K562 (cell line): ENCODE results near the gene DBNDD2. TPM values are rescaled to one million over a fixed set of nuclear protein-coding genes. Genes with fewer than 3 reads are reported as not detected.
A peak's percentile ranks its signal among the peaks of the same experiment; 100 is the strongest.

Experiments used
- CREB1 ChIP-seq, 2 experiments: sonication (generic) in 1 of 2; formaldehyde crosslinking in 1 of 2; IDR thresholded peaks; 2 replicates each; pipeline versions ENCODE4 v1.6.1 to v1.8.0; 2012 to 2022; ENCODE audit warnings: inconsistent platforms in 1 of 2, mild to moderate bottlenecking in 1 of 2, missing genetic modification reagents in 1 of 2, moderate library complexity in 1 of 2
- GABPA ChIP-seq: fragments of 200-800 bp; sonication (Bioruptor generic); conservative IDR thresholded peaks from 2 replicates; pipeline ENCODE4 v1.6.1; 2016; ENCODE audit warnings: low read depth, missing genetic modification characterization, missing compliant biosample characterization
- GABPB1 ChIP-seq: sonication (generic); formaldehyde crosslinking; IDR thresholded peaks from 2 replicates; pipeline ENCODE4 v1.8.0; 2022; ENCODE audit warnings: mild to moderate bottlenecking, missing genetic modification reagents
- KLF10 ChIP-seq: fragments of 250-450 bp; sonication (Bioruptor Pico); IDR thresholded peaks from 2 replicates; pipeline ENCODE4 v1.6.1; 2021; ENCODE audit warnings: matching md5 sums
- MYC ChIP-seq, 2 experiments: fragments of 250-450 bp in 1 of 2; sonication (Bioruptor Pico) in 1 of 2; IDR thresholded peaks; 2 replicates each; pipeline versions ENCODE4 v1.5.1 to v1.6.1; 2012 to 2021; ENCODE audit warnings: low read depth in 2 of 2, borderline replicate concordance in 1 of 2, improper control_type of control experiment in 1 of 2, low read length in 1 of 2, mild to moderate bottlenecking in 1 of 2, moderate library complexity in 1 of 2
- NR2C1 ChIP-seq, 2 experiments: fragments of 450-650 bp; IDR thresholded peaks; 2 replicates each; pipeline ENCODE4 v1.6.1; 2017; ENCODE audit warnings: mild to moderate bottlenecking in 2 of 2, antibody characterized with exemption in 1 of 2, inconsistent platforms in 1 of 2, missing compliant biosample characterization in 1 of 2, missing genetic modification characterization in 1 of 2
- PML ChIP-seq: IDR thresholded peaks from 2 replicates; pipeline ENCODE4 v1.6.1; 2012; ENCODE audit warnings: low read length, inconsistent platforms
- POLR2G ChIP-seq: fragments of 200-400 bp; formaldehyde crosslinking; IDR thresholded peaks from 2 replicates; pipeline ENCODE4 v1.6.1; 2017; ENCODE audit warnings: low read depth, mild to moderate bottlenecking, antibody characterized with exemption, low read length, moderate library complexity
- SAP30 ChIP-seq: fragments of 200-600 bp; sonication (generic); IDR thresholded peaks from 2 replicates; pipeline ENCODE4 v1.6.1; 2012; ENCODE audit warnings: borderline replicate concordance, low read depth, mild to moderate bottlenecking, moderate library complexity, low read length, control low read depth, inconsistent platforms; ENCODE audit not compliant: insufficient read depth, poor library complexity, severe bottlenecking
- TAF1 ChIP-seq: IDR thresholded peaks from 2 replicates; pipeline ENCODE4 v1.6.1; 2011; ENCODE audit warnings: mild to moderate bottlenecking, low read length, moderate library complexity; ENCODE audit not compliant: insufficient read depth, control insufficient read depth, severe bottlenecking; ENCODE audit errors: extremely low read depth
- TFAP4 ChIP-seq: sonication (generic); formaldehyde crosslinking; IDR thresholded peaks from 2 replicates; pipeline ENCODE4 v1.8.0; 2022; ENCODE audit warnings: missing genetic modification reagents, mild to moderate bottlenecking, moderate library complexity, borderline replicate concordance
- ZBTB11 ChIP-seq, 3 experiments: fragments of 200-800 bp in 1 of 3; fragments of 250-450 bp in 1 of 3; fragments of 450-650 bp in 1 of 3; sonication (Bioruptor Pico) in 1 of 3; sonication (Bioruptor generic) in 1 of 3; formaldehyde crosslinking in 1 of 3; IDR thresholded peaks; 2 replicates each; pipeline versions ENCODE4 v1.6.1 to v1.8.0; 2016 to 2022; ENCODE audit warnings: mild to moderate bottlenecking in 2 of 3, missing genetic modification characterization in 2 of 3, missing compliant biosample characterization in 1 of 3, moderate library complexity in 1 of 3
- ZBTB7A ChIP-seq: IDR thresholded peaks from 2 replicates; pipeline ENCODE4 v1.6.1; 2011; ENCODE audit warnings: low read depth, mild to moderate bottlenecking, low read length, moderate library complexity, borderline replicate concordance; ENCODE audit not compliant: control insufficient read depth
- ZMIZ1 ChIP-seq, 2 experiments: fragments of 150-350 bp in 1 of 2; IDR thresholded peaks; 2 replicates each; pipeline ENCODE4 v1.6.1; 2012 to 2016; ENCODE audit warnings: low read depth in 2 of 2, low read length in 2 of 2, mild to moderate bottlenecking in 1 of 2, moderate library complexity in 1 of 2
- ZNF197 ChIP-seq: fragments of 200-800 bp; sonication (Bioruptor generic); IDR thresholded peaks from 2 replicates; pipeline ENCODE4 v1.6.1; 2016; ENCODE audit warnings: low read depth, missing genetic modification characterization, missing compliant biosample characterization
- polyA plus RNA-seq, 8 experiments: library from polyadenylated mRNA; depleted of rRNA in 4 of 8; stranded (reverse) in 5 of 8; unstranded in 3 of 8; fragments of >200 nt; fragmentation: Nextera tagmentation in 2 of 8; fragmentation: Illumina TruSeq in 1 of 8; extraction: Ambion mirVana in 2 of 8; extraction: Trizol in 1 of 8; gene quantifications; 2 replicates each; pipeline versions ENCODE4 v1.2.1 to v1.2.3, GENCODE V29; 2011 to 2014; ENCODE audit warnings: inconsistent platforms in 1 of 8, missing spikeins in 1 of 8
- total RNA-seq, 7 experiments: library from RNA; depleted of rRNA in 6 of 7; stranded (reverse); fragments of >200 nt in 6 of 7; fragmentation: Illumina TruSeq in 2 of 7; extraction: Trizol in 2 of 7; gene quantifications; 2 replicates each; pipeline versions ENCODE4 v1.2.1 to v1.2.3, GENCODE V29; 2011 to 2021; ENCODE audit warnings: low replicate concordance in 1 of 7

DBNDD2 gene
- total and polyA plus RNA-seq, 9 of the 15 experiments (the other 6 are each of a cell fraction or from before 2014, with no cell fraction given) = 12.8 to 64.0 (median 35.8) TPM

- TF ChIP-seq GABPB1 (CRISPR knock-in tag) (peak; percentile 89), TAF1 (peak; percentile 84), KLF10 (CRISPR knock-in tag) (no peak), MYC (IDR thresholded peaks at IDR 0.05; ENCODE audit: low read depth, low read length) (peak; percentile 86), MYC (CRISPR knock-in tag; IDR thresholded peaks at IDR 0.05; ENCODE audit: borderline replicate concordance, low read depth) (0 out of 2 replicates have a peak, but pooled peaks have one; percentile 43), SAP30 (peak; percentile 97), PML (peak; percentile 72), ZMIZ1 (IDR thresholded peaks at IDR 0.05; ENCODE audit: low read depth in 2 of 2, low read length in 2 of 2) (0 out of 4 replicates have a peak, but pooled peaks of 1 of the 2 experiments have one; percentile 21), GABPA (tag) (peak; percentile 97), ZBTB11 (CRISPR knock-in tag; IDR thresholded peaks at IDR 0.05) (peak in 1 of 3 experiments; percentile 71; a peak in 2 of 6 replicates), POLR2G (peak; percentile 99), ZBTB7A (peak; percentile 87; the same call in 1 of the 2 replicates), TFAP4 (CRISPR knock-in tag) (peak; percentile 62), ZNF197 (CRISPR knock-in tag) (no peak), CREB1 (IDR thresholded peaks at IDR 0.05) (peak; percentile 76), CREB1 (CRISPR knock-in tag; IDR thresholded peaks at IDR 0.05) (peak; percentile 54; the same call in 1 of the 2 replicates), NR2C1 (IDR thresholded peaks at IDR 0.05) (no peak), NR2C1 (tag; IDR thresholded peaks at IDR 0.05) (0 out of 2 replicates have a peak, but pooled peaks have one; percentile 7)
These were observed 7.9 kb downstream of the DBNDD2 start, which contains the start of gene PIGT (continued) for GRCh38 chr20:45415822-45416637.
